Measurements from ENCODE around the gene TFDP3. TPM values are rescaled to one million over a fixed set of nuclear protein-coding genes. Genes with fewer than 3 reads are reported as not detected.

Gene TFDP3
- total RNA-seq, 2 experiments from 2014 or later: not detected

- no peak overlapping the region for H3K27ac Mint-ChIP-seq
- ChIA-PET POLR2A (no interaction called here), CTCF (no interaction called here)
- H3K4me3 ChIP-seq (ENCODE audit: low read length): no peak overlapping the region
- H3K9me3 ChIP-seq (ENCODE audit: control insufficient read depth in 1 of 2, insufficient read depth in 1 of 2, low read length in 2 of 2): peaks cover 0 to 4% of the 10 kb centered on the region in 2 experiments
- H3K9me3 Mint-ChIP-seq: peaks cover 6% of the 10 kb centered on the region
- no peaks in the 10 kb centered on the region for H3K4me1 ChIP-seq (ENCODE audit: insufficient read depth, low read length)
- DNase-seq (no peak), ATAC-seq (ENCODE audit: poor library complexity) (no peak)
- no peaks in the 10 kb centered on the region for H3K36me3 ChIP-seq (ENCODE audit: insufficient read depth, low read length)
- no peak overlapping the region for H3K4me3 Mint-ChIP-seq
- no peak overlapping the region for H3K27ac ChIP-seq (ENCODE audit: low read depth in 1 of 2, low read length in 2 of 2)
- no peaks in the 10 kb centered on the region for H3K27me3 Mint-ChIP-seq
- H3K36me3 Mint-ChIP-seq (ENCODE audit: low read depth): no peaks in the 10 kb centered on the region
- TF ChIP-seq CTCF (IDR thresholded peaks at IDR 0.05): no peak
- no peaks in the 10 kb centered on the region for H3K27me3 ChIP-seq (ENCODE audit: control insufficient read depth in 1 of 2, insufficient read depth in 2 of 2, low read length in 2 of 2)
- intact Hi-C loops (cut with DNase I, micrococcal nuclease): no loop called here
- H3K4me1 Mint-ChIP-seq (ENCODE audit: low read depth): no peaks in the 10 kb centered on the region
These were observed 32.3 kb upstream of the TFDP3 start for GRCh38 chrX:133250184-133251100.

- H3K4me3 Mint-ChIP-seq: no peak overlapping the region
- no peaks in the 10 kb centered on the region for H3K36me3 Mint-ChIP-seq (ENCODE audit: low read depth)
- peaks cover 6% of the 10 kb centered on the region for H3K9me3 Mint-ChIP-seq
- peaks cover 0 to 4% of the 10 kb centered on the region in 2 experiments for H3K9me3 ChIP-seq (ENCODE audit: control insufficient read depth in 1 of 2, insufficient read depth in 1 of 2, low read length in 2 of 2)
- ChIA-PET POLR2A (no interaction called here), CTCF (no interaction called here)
- intact Hi-C loops (cut with DNase I, micrococcal nuclease): no loop called here
- H3K36me3 ChIP-seq (ENCODE audit: insufficient read depth, low read length): no peaks in the 10 kb centered on the region
- DNase-seq: no peak
- H3K27me3 Mint-ChIP-seq: no peaks in the 10 kb centered on the region
- H3K4me3 ChIP-seq (ENCODE audit: low read length): no peak overlapping the region
- no peaks in the 10 kb centered on the region for H3K4me1 ChIP-seq (ENCODE audit: insufficient read depth, low read length)
- H3K27me3 ChIP-seq (ENCODE audit: control insufficient read depth in 1 of 2, insufficient read depth in 2 of 2, low read length in 2 of 2): no peaks in the 10 kb centered on the region
- ATAC-seq (ENCODE audit: poor library complexity): no peak
- no peak overlapping the region for H3K27ac Mint-ChIP-seq
- no peak overlapping the region for H3K27ac ChIP-seq (ENCODE audit: low read depth in 1 of 2, low read length in 2 of 2)
- TF ChIP-seq CTCF (IDR thresholded peaks at IDR 0.05): no peak
- H3K4me1 Mint-ChIP-seq (ENCODE audit: low read depth): no peaks in the 10 kb centered on the region
These were observed 31.3 kb upstream of the TFDP3 start for GRCh38 chrX:133249266-133250058.

- H3K4me3 Mint-ChIP-seq: no peak overlapping the region
- H3K4me1 ChIP-seq (ENCODE audit: insufficient read depth, low read length): no peaks in the 10 kb centered on the region
- no peaks in the 10 kb centered on the region for H3K36me3 ChIP-seq (ENCODE audit: insufficient read depth, low read length)
- H3K4me1 Mint-ChIP-seq (ENCODE audit: low read depth): no peaks in the 10 kb centered on the region
- no peak overlapping the region for H3K4me3 ChIP-seq (ENCODE audit: low read length)
- H3K27me3 Mint-ChIP-seq: no peaks in the 10 kb centered on the region
- no peak for TF ChIP-seq CTCF (IDR thresholded peaks at IDR 0.05)
- ChIA-PET POLR2A (no interaction called here), CTCF (no interaction called here)
- no peaks in the 10 kb centered on the region for H3K27me3 ChIP-seq (ENCODE audit: control insufficient read depth in 1 of 2, insufficient read depth in 2 of 2, low read length in 2 of 2)
- no peaks in the 10 kb centered on the region for H3K36me3 Mint-ChIP-seq (ENCODE audit: low read depth)
- DNase-seq (no peak), ATAC-seq (ENCODE audit: poor library complexity) (no peak)
- H3K27ac ChIP-seq (ENCODE audit: low read depth in 1 of 2, low read length in 2 of 2): no peak overlapping the region
- no peak overlapping the region for H3K27ac Mint-ChIP-seq
- peaks cover 6% of the 10 kb centered on the region for H3K9me3 Mint-ChIP-seq
- H3K9me3 ChIP-seq (ENCODE audit: control insufficient read depth in 1 of 2, insufficient read depth in 1 of 2, low read length in 2 of 2): peaks cover 0 to 4% of the 10 kb centered on the region in 2 experiments
- intact Hi-C loops (cut with DNase I, micrococcal nuclease): no loop called here
These were observed 30.0 kb upstream of the TFDP3 start for GRCh38 chrX:133248177-133248576.

Data from CD4-positive, alpha-beta T cell (primary cell).